HL-60 (cell line): Measurements from ENCODE around the gene CCDC116.

Experiments used
- CTCF ChIP-seq: IDR thresholded peaks from one replicate; pipeline ENCODE4 v1.5.1; 2011; ENCODE audit warnings: low read length, control low read depth, inconsistent platforms; ENCODE audit not compliant: insufficient read depth
- GABPA ChIP-seq: IDR thresholded peaks from 2 replicates; pipeline ENCODE4 v1.6.1; 2012; ENCODE audit warnings: low read depth
- POLR2AphosphoS5 ChIP-seq: IDR thresholded peaks from 2 replicates; pipeline ENCODE4 v1.6.1; 2012; ENCODE audit warnings: low read depth
- REST ChIP-seq: IDR thresholded peaks from 2 replicates; pipeline ENCODE4 v1.6.1; 2012; ENCODE audit warnings: low read depth; ENCODE audit not compliant: insufficient replicate concordance
- SPI1 ChIP-seq: IDR thresholded peaks from 2 replicates; pipeline ENCODE4 v1.6.1; 2012; ENCODE audit warnings: low read depth, mild to moderate bottlenecking, borderline replicate concordance

GRCh38 chr22:21661991-21662390 lies 29.4 kb downstream of the CCDC116 start:
- TF ChIP-seq CTCF (no peak), POLR2AphosphoS5 (no peak), REST (no peak), SPI1 (no peak), GABPA (no peak)
